HCT116 (cell line): Measurements from ENCODE around the gene ZNF507.

ENCODE experiments used
- CBX3 ChIP-seq: IDR thresholded peaks from 2 replicates; pipeline ENCODE4 v1.6.1; 2012; ENCODE audit warnings: low read depth
- CEBPB ChIP-seq: IDR thresholded peaks from 2 replicates; pipeline ENCODE4 v1.6.1; 2012; ENCODE audit warnings: low read depth
- CTCF ChIP-seq, 3 experiments: fragments of 200-600 bp in 1 of 3; sonication (generic) in 1 of 3; IDR thresholded peaks in 2 of 3; conservative IDR thresholded peaks in 1 of 3; 2 replicates each; pipeline ENCODE4 v1.5.1; 2012 to 2017; ENCODE audit warnings: low read depth in 2 of 3, low read length in 2 of 3, antibody characterized with exemption in 1 of 3, borderline replicate concordance in 1 of 3, control low read depth in 1 of 3, mild to moderate bottlenecking in 1 of 3, mixed read lengths in 1 of 3, mixed run types in 1 of 3, moderate library complexity in 1 of 3; ENCODE audit not compliant: insufficient read depth in 1 of 3
- POLR2A ChIP-seq: IDR thresholded peaks from 2 replicates; pipeline ENCODE4 v1.7.0; 2011; ENCODE audit warnings: borderline replicate concordance; ENCODE audit not compliant: insufficient read depth, insufficient read length; ENCODE audit errors: extremely low read depth
- POLR2AphosphoS5 ChIP-seq: IDR thresholded peaks from 2 replicates; pipeline ENCODE4 v1.6.1; 2011; ENCODE audit warnings: mild to moderate bottlenecking, low read depth, low read length, moderate library complexity
- REST ChIP-seq: IDR thresholded peaks from 2 replicates; pipeline ENCODE4 v1.6.1; 2012; ENCODE audit warnings: low read depth

- TF ChIP-seq CTCF (IDR thresholded peaks at IDR 0.05 in 2 of 3, conservative IDR thresholded peaks at IDR 0.05 in 1 of 3; ENCODE audit: borderline replicate concordance in 1 of 3, insufficient read depth in 1 of 3, low read depth in 2 of 3, low read length in 2 of 3) (no peak), CEBPB (no peak), CBX3 (no peak), POLR2AphosphoS5 (no peak), REST (no peak), POLR2A (no peak)
Measured at GRCh38 chr19:32367948-32368536, 22.6 kb downstream of the ZNF507 start.
